DLD1 (cell line): ENCODE measurements around the gene NFKBIA.
"Not testable (repeated sequence)": the region's sequence is repeated elsewhere in the genome, so short reads cannot be mapped to it uniquely, and the experiment has no call there.

Experiments
- in situ Hi-C: cut with HindIII; loops from 2 replicates; pipeline ENCODE4 v1.10.0; 2017; ENCODE audit warnings: low sequenced_read_pairs

Gene NFKBIA

DNA sequence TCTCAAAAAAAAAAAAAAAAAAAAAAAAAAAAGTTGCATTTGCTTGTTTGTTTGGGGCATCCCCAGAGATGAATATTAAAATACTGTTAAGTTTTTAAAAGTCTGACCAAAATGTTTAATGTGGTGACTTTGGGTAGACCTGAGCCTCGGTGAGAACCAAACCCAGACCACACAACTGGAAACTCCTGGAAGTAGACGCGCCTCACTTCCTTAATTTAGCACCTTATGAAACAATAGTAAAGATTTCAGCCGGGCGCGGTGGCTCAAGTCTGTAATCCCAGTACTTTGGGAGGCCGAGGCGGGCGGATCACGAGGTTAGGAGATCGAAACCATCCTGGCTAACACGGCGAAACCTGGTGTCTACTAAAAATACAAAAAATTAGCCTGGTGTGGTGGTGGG, 9.3 kb downstream of the NFKBIA start:
- in situ Hi-C loops = no loop called here

DNA sequence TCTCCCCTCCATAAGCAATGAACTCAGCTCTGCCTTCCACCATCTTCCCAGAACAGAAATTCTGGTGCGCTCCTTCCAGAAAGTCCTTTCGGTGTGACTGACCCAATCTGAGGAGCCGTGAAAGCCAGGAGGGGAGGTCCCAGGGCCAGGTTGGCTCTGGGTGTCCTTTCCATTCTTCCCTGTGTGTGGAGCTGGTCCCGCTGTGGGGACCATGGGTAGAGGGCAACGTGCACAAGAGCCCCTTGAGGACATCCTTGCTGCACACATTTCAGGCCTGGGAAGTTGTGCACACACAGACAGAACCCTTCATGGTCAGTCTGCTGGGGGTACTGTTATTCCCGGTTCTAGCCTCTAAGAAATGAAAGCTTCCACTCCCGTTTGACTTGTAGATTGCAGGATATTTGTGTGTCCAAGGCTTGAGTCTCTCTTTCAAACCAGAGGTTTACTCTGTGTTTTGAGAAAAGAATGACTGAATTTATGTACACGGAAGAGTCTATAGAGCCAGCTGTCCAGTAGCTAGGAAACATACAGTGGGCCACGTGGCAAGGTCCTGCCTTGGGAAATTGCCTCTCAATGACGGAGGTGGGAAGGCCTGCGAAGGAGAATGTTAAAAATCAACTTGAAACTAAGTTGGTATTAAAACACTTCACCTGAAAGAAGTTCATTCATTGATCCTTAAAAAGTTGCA, 10.1 kb downstream of the NFKBIA start:
- in situ Hi-C loops = loop anchor here (5.0 kb wide), 1 partner anchor 42 kb away; no protein-coding TSS in a partner anchor

DNA sequence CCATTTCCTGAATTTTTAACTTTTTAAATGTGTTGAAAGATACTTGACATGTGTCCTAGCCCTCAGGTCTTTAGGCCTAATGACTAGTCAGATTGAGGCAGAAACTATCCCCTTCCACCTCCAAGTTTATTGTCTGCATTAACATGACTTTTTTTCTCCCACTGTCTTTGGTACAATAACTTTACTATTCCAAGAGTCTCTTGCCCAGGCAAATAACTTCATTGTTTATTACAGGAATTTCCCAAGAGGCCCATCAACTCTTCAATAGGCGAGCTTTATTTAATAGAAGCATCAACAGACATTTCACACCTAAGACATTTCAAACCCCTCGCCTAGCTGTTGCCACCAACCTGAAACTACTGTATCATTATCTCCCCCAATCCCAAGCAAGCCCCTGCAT, 10.7 kb downstream of the NFKBIA start:
- in situ Hi-C loops = loop anchor here (5.0 kb wide), 1 partner anchor 42 kb away; no protein-coding TSS in a partner anchor

DNA sequence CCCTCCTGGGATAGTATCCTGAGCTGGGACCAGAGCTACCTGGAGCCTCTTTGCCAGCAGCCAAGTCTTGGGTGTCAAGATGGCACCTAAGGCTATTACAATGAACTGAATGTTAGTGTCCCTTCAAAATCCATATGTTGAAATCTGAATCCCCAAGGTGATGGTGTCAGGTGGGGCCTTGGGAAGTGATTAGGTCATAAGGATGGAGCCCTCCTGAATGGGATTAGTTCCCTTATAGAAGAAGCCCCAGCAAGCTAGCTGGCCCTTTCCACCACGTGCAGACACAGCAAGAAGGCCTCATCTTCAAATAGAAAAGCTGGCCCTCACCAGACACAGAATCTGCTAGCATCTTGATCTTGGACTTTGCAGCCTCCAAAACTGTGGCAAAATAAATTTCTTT, 12.4 kb downstream of the NFKBIA start:
- in situ Hi-C loops = loop anchor here (5.0 kb wide), 1 partner anchor 40 kb away; no protein-coding TSS in a partner anchor

DNA sequence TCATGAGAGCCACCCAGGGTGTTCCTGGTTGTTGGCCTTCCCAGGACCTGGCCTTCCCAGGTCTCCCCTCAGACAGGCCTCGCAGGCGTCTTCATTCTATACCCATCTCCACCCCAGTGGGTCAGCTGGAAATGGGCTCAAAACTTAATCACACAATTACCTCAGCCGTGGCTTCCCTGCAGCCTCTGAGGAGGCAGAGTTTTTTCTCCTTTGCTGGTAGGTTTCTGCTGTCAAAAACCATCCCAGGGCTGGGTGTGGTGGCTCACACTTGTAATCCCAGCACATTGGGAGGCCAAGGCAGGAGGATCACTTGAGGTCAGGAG, 13.2 kb downstream of the NFKBIA start:
- in situ Hi-C loops = loop anchor here (5.0 kb wide), 1 partner anchor 39 kb away; no protein-coding TSS in a partner anchor

DNA sequence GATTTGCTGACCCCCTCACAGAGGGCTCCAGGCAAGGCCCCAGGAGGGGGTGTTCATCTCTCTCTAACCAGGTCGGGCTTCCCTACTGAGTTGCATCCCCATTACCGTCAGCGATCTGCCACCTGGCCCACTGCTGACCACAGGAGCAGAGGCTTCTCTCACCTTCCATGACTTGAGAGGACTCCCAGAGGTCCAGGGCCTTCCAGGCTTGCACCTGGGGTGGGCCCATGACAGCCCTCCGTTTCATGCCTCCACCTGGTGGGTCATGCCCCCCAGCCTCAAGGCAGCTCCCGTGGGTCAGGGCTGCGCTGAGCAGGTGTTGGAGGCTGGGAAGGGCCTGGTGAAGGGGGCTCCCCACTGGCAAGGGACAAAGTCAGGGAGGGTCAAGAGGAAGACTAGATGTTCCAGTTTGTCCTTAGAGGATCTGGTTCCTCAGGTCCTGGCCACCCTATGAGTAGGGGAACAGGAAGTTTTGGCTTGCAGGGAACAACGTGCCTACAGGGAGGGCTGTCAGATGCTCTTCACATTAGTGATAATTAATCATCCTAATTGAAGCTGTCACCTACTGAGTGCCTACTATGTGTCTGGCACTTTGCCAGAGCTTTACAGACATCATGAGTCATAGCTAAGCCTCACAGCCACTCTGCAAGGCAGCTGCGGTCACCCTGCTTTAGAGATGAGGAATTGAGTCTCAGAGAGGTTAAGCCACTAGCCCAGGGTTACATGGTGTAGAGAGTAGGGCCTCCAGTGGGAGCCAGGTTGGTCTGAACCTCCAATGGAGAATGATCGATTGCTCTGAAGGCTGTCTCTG, 13.8 kb downstream of the NFKBIA start:
- in situ Hi-C loops = loop anchor here (5.0 kb wide), 1 partner anchor 38 kb away; no protein-coding TSS in a partner anchor

- in situ Hi-C loops = no loop called here
Measured at GRCh38 chr14:35389315-35389667, 15.3 kb downstream of the NFKBIA start.

GRCh38 chr14:35388656-35389314, 15.8 kb downstream of the NFKBIA start:
- in situ Hi-C loops = no loop called here

- in situ Hi-C loops = no loop called here
Measured at GRCh38 chr14:35387713-35388579, 16.6 kb downstream of the NFKBIA start.

GRCh38 chr14:35387219-35387618, 17.3 kb downstream of the NFKBIA start:
- in situ Hi-C loops = no loop called here

DNA sequence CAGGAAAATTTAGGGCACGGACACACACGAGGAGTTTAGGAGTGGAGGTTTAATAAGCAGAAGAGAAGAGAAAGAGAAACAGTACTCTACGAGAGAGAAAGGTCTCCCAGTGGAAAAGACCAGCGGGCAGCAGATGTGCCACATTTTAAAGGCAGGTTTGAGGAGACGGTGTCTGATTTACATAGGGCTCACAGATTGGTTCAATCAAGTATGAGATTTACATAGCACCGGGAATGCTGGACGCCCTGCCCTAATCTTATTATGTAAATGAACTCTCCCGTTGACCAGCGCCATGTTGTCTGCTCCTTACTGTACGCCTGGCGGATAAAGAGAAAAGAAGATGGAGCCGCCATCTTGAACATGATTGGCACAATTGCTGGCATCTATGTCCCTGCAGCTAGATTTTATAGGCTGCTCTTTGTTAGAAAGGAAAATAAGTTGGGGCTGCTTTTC, 17.9 kb downstream of the NFKBIA start:
- in situ Hi-C loops = no loop called here

GRCh38 chr14:35385042-35385839, 19.3 kb downstream of the NFKBIA start:
- in situ Hi-C loops = no loop called here

GRCh38 chr14:35384455-35385041, 20.0 kb downstream of the NFKBIA start:
- in situ Hi-C loops = no loop called here

DNA sequence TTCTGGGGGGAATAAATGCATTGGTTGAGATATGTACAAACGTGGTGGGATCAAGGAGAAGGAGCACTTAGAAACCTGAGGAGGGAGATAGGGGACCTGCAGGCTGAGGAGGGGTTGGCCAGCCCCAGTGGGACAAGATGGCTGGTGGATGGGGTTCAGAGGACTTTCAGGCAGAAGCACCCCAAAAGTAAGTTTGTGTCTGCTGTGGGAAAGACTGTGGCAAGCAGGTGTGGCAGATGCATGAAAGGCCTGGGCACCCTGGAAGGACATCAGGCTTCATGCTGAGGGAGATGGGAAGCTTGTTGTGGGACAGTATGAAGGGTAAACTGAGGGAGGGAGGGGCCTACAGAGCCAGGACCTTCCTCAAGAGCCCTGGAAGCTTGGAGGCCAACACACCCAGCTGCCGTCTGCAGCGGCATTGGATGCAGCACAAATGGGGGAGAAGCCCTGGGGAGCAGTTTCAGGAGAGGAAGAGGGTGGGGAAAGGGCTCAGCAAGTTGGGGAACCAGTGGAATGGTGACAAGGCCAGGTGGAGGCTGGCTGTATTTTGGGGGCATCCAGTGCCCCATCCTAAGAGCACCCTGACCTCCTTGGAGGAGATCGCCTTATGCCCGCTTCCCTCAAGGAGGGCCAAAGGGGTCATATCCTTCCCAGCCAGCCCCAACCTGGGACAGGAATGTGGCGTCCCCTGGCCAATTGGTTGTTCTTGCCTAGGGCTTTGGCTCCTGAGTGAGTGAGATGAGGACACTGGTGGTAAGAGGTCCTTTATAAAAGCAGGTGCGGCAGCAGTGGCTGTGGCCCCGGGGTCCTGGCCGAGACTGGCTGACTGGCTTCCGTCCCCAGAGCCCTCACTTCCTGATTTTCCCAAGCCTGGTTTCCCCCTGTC, 20.7 kb downstream of the NFKBIA start:
- in situ Hi-C loops = no loop called here

DNA sequence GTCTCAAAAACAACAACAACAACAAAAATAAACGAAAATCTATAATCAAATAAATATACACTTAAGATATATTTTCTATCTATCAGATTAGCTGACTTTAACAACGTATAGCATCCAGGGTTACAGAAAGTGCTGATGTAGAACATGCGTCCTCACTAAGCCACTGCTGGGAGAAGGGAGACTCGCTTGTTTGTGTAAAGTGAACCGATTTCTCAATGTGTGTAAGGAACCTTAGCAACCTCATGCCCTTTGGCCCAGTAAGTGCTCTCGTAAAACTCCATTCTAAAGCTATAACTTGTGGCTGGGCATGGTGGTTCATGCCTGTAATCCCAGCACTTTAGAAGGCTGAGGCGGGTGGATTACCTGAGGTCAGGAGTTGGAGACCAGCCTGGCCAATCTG, 23.8 kb downstream of the NFKBIA start:
- in situ Hi-C loops = no loop called here

- in situ Hi-C loops = not testable (repeated sequence)
Measured at GRCh38 chr14:35379234-35379933, 25.2 kb downstream of the NFKBIA start.

- in situ Hi-C loops = no loop called here
Measured at GRCh38 chr14:35378425-35379233, 25.9 kb downstream of the NFKBIA start.
